Upper lobe of left lung (tissue), 4 donors: ENCODE data around the gene LCN2.

Experiments
- POLR2AphosphoS5 ChIP-seq, 2 donors: sonication (generic); formaldehyde crosslinking; IDR thresholded peaks; one replicate each; pipeline ENCODE4 v1.5.1; 2017; ENCODE audit warnings: antibody characterized with exemption in 2 of 2
- TF ChIP-seq, protein P1 (sequence below), 6 experiments: fragments of 450-650 bp in 4 of 6; fragments of 200-600 bp in 2 of 6; sonication (generic) in 2 of 6; IDR thresholded peaks; one replicate each; pipeline ENCODE4 v1.5.1; 2016 to 2019; ENCODE audit warnings: antibody characterized with exemption in 6 of 6

DNA sequence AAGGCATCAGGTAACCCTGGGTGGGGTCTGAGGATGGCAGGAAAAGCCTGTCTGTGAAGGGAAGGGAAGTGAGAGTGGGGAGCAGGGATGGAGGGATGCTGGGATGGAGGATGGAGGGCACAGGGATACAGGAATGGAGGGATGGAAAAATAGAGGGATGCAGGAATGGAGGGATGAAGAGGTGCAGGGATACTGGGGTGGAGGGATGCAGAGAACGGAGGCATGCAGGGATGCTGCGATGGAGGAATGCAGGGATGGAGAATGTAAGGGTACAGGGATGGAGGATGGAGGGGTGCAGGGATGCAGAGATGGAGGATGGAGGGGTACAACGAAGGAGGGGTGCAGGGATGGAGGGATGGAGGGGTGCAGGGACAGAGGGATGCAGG, 30.8 kb upstream of the LCN2 start:
- TF ChIP-seq POLR2AphosphoS5 (IDR thresholded peaks at IDR 0.05) = no peak
- TF ChIP-seq, protein P1, sequence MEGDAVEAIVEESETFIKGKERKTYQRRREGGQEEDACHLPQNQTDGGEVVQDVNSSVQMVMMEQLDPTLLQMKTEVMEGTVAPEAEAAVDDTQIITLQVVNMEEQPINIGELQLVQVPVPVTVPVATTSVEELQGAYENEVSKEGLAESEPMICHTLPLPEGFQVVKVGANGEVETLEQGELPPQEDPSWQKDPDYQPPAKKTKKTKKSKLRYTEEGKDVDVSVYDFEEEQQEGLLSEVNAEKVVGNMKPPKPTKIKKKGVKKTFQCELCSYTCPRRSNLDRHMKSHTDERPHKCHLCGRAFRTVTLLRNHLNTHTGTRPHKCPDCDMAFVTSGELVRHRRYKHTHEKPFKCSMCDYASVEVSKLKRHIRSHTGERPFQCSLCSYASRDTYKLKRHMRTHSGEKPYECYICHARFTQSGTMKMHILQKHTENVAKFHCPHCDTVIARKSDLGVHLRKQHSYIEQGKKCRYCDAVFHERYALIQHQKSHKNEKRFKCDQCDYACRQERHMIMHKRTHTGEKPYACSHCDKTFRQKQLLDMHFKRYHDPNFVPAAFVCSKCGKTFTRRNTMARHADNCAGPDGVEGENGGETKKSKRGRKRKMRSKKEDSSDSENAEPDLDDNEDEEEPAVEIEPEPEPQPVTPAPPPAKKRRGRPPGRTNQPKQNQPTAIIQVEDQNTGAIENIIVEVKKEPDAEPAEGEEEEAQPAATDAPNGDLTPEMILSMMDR (IDR thresholded peaks at IDR 0.05) = no peak
